A549 (cell line): Measurements from ENCODE around the gene GSE1. TPM values are rescaled to one million over a fixed set of nuclear protein-coding genes. Genes with fewer than 3 reads are reported as not detected.

Experiments
- ATAC-seq, 2 experiments: fragments of 200-7000 bp in 1 of 2; fragments of >200 bp in 1 of 2; cut with Nextera tagmentation in 1 of 2; cut with Tn5 transposase in 1 of 2; 3 replicates each; pipeline versions ENCODE4 v1.8.0 to v1.9.1; 2018 to 2020; ENCODE audit warnings: mild to moderate bottlenecking in 1 of 2, moderate library complexity in 1 of 2
- CTCF ChIA-PET: fragments of 300-600 bp; sonication (Branson Sonifier 250); formaldehyde crosslinking; extraction: SDS; loops from one replicate; lab custom pipeline; 2021; ENCODE audit warnings: antibody characterized with exemption, inconsistent platforms; lab: Yijun Ruan, JAX
- POLR2A ChIA-PET: fragments of 350-600 bp; formaldehyde crosslinking; extraction: SDS; loops from one replicate; lab custom pipeline; 2021; ENCODE audit warnings: antibody characterized with exemption, inconsistent platforms; lab: Yijun Ruan, JAX
- DNase-seq, 2 experiments: peaks; one replicate each; pipeline versions ENCODE4 v3.0.0 to v3.0.0-alpha.2; 2011 to 2016; ENCODE audit warnings: low read depth in 1 of 2, low spot score in 1 of 2
- FAIRE-seq: peaks from 2 replicates; lab custom pipeline; 2011; peaks lifted over from hg19 to GRCh38; lab: Jason Lieb, UNC
- H3K27ac ChIP-seq, 2 experiments: fragments of >200 bp; sonication (Bioruptor Twin); formaldehyde crosslinking; 3 replicates each; pipeline ENCODE4 v1.5.1; 2016 to 2017
- H3K4me1 ChIP-seq: fragments of >200 bp; sonication (Bioruptor Twin); formaldehyde crosslinking; 3 replicates; pipeline ENCODE4 v1.6.1; 2016
- H3K4me2 ChIP-seq: fragments of >200 bp; sonication (Bioruptor Twin); formaldehyde crosslinking; 3 replicates; pipeline ENCODE4 v1.6.1; 2016
- H3K4me3 ChIP-seq: fragments of >200 bp; sonication (Bioruptor Twin); formaldehyde crosslinking; 3 replicates; pipeline ENCODE4 v1.5.1; 2016
- H3K9me3 ChIP-seq: fragments of >200 bp; sonication (Bioruptor Twin); formaldehyde crosslinking; 3 replicates; pipeline ENCODE4 v1.6.1; 2016
- BHLHE40 ChIP-seq: IDR thresholded peaks from 2 replicates; pipeline ENCODE4 v1.6.1; 2012; ENCODE audit warnings: low read depth, low read length, inconsistent platforms
- CBX8 ChIP-seq: fragments of 200-600 bp; sonication (generic); IDR thresholded peaks from 2 replicates; pipeline ENCODE4 v1.6.1; 2016
- CEBPB ChIP-seq, 2 experiments: fragments of >200 bp in 1 of 2; sonication (Bioruptor Twin) in 1 of 2; formaldehyde crosslinking in 1 of 2; IDR thresholded peaks; 2 replicates each; pipeline ENCODE4 v1.6.1; 2012 to 2016
- CHD2 ChIP-seq: fragments of 150-350 bp; IDR thresholded peaks from 2 replicates; pipeline ENCODE4 v1.6.1; 2014; ENCODE audit warnings: low read length; ENCODE audit not compliant: partially characterized antibody
- CHD4 ChIP-seq: fragments of 200-600 bp; sonication (generic); IDR thresholded peaks from 2 replicates; pipeline ENCODE4 v1.6.1; 2016; ENCODE audit warnings: antibody characterized with exemption, mild to moderate bottlenecking, borderline replicate concordance
- EHMT2 ChIP-seq: fragments of 200-600 bp; sonication (generic); IDR thresholded peaks from 2 replicates; pipeline ENCODE4 v1.6.1; 2016; ENCODE audit warnings: antibody characterized with exemption, low read depth, mild to moderate bottlenecking, moderate library complexity
- HDAC2 ChIP-seq: fragments of 200-600 bp; sonication (generic); IDR thresholded peaks from 2 replicates; pipeline ENCODE4 v1.6.1; 2016
- JUN ChIP-seq, 2 experiments: fragments of >200 bp; sonication (Bioruptor Twin); formaldehyde crosslinking; IDR thresholded peaks; 2 replicates in 1 of 2; 3 replicates in 1 of 2; pipeline ENCODE4 v1.6.1; 2016 to 2017
- KDM5A ChIP-seq: fragments of 200-600 bp; sonication (generic); IDR thresholded peaks from 2 replicates; pipeline ENCODE4 v1.6.1; 2016; ENCODE audit warnings: antibody characterized with exemption, mild to moderate bottlenecking
- NFE2L2 ChIP-seq: fragments of 150-350 bp; conservative IDR thresholded peaks from 2 replicates; pipeline ENCODE4 v1.6.1; 2014; ENCODE audit warnings: low read length
- NPAS2 ChIP-seq: fragments of 250-450 bp; sonication (Bioruptor Pico); IDR thresholded peaks from 2 replicates; pipeline ENCODE4 v1.8.0; 2022; ENCODE audit warnings: mild to moderate bottlenecking, moderate library complexity, borderline replicate concordance
- NR3C1 ChIP-seq: fragments of >200 bp; sonication (Bioruptor Twin); formaldehyde crosslinking; IDR thresholded peaks from 3 replicates; pipeline ENCODE4 v1.6.1; 2017
- POLR2A ChIP-seq: IDR thresholded peaks from 2 replicates; pipeline ENCODE4 v1.6.1; 2012; ENCODE audit warnings: mild to moderate bottlenecking, low read length
- POLR2AphosphoS2 ChIP-seq: conservative IDR thresholded peaks from 2 replicates; pipeline ENCODE4 v1.6.1; 2012; ENCODE audit warnings: low read length, improper control_type of control experiment, inconsistent platforms
- RNF2 ChIP-seq: fragments of 200-600 bp; sonication (generic); IDR thresholded peaks from 2 replicates; pipeline ENCODE4 v1.6.1; 2016; ENCODE audit warnings: low read depth, mild to moderate bottlenecking, antibody characterized with exemption, moderate library complexity, borderline replicate concordance
- SMC3 ChIP-seq: fragments of >200 bp; sonication (Bioruptor Twin); formaldehyde crosslinking; IDR thresholded peaks from 3 replicates; pipeline ENCODE4 v1.6.1; 2018; ENCODE audit warnings: inconsistent platforms
- SREBF2 ChIP-seq: fragments of 450-650 bp; IDR thresholded peaks from 2 replicates; pipeline ENCODE4 v1.6.1; 2014; ENCODE audit warnings: mild to moderate bottlenecking, moderate library complexity
- TP53 ChIP-seq: fragments of 250-450 bp; sonication (Bioruptor Pico); IDR thresholded peaks from 2 replicates; pipeline ENCODE4 v1.5.0; 2021; ENCODE audit warnings: mild to moderate bottlenecking, moderate library complexity
- ZNF302 ChIP-seq: fragments of 250-450 bp; sonication (Bioruptor Pico); IDR thresholded peaks from 2 replicates; pipeline ENCODE4 v1.9.0; 2021; ENCODE audit warnings: inconsistent platforms, mild to moderate bottlenecking, moderate library complexity
- WGBS: methylation state at CpG from one replicate; pipeline ENCODE4 v1.1.6; 2017; ENCODE audit errors: missing lambda C conversion rate; 5-methylcytosine and 5-hydroxymethylcytosine counted together
- polyA plus RNA-seq, 4 experiments: library from polyadenylated mRNA; depleted of rRNA in 3 of 4; stranded (reverse); fragments of >200 nt; fragmentation: RNase III in 1 of 4; extraction: RNeasy Plus Mini Kit Qiagen cat#74134 plus additional on column Dnase treatment in 1 of 4; gene quantifications; 2 replicates in 3 of 4; 3 replicates in 1 of 4; pipeline ENCODE4 v1.2.3, GENCODE V29; 2011 to 2017
- TF ChIP-seq, protein P1 (sequence below): IDR thresholded peaks from 2 replicates; pipeline ENCODE4 v1.6.1; 2012
- TF ChIP-seq, protein P2 (sequence below): fragments of >200 bp; sonication (Bioruptor Twin); formaldehyde crosslinking; IDR thresholded peaks from 2 replicates; pipeline ENCODE4 v1.6.1; 2016
- TF ChIP-seq, protein P3 (sequence below): fragments of 150-350 bp; IDR thresholded peaks from 2 replicates; pipeline ENCODE4 v1.6.1; 2014; ENCODE audit warnings: low read depth, mild to moderate bottlenecking, low read length
- TF ChIP-seq, protein P4 (sequence below): fragments of >200 bp; sonication (Bioruptor Twin); formaldehyde crosslinking; IDR thresholded peaks from 3 replicates; pipeline ENCODE4 v1.6.1; 2016
- TF ChIP-seq, protein P5 (sequence below): IDR thresholded peaks from 2 replicates; pipeline ENCODE4 v1.6.1; 2012
- TF ChIP-seq, protein P6 (sequence below): fragments of 250-450 bp; sonication (Bioruptor Pico); IDR thresholded peaks from 2 replicates; pipeline ENCODE4 v1.5.0; 2020; ENCODE audit warnings: low read depth, mild to moderate bottlenecking, moderate library complexity

The GSE1 gene
- polyA plus RNA-seq, 2 of the 4 experiments (the other 2 are of a cell fraction), result 20.7 to 24.3 TPM

DNA sequence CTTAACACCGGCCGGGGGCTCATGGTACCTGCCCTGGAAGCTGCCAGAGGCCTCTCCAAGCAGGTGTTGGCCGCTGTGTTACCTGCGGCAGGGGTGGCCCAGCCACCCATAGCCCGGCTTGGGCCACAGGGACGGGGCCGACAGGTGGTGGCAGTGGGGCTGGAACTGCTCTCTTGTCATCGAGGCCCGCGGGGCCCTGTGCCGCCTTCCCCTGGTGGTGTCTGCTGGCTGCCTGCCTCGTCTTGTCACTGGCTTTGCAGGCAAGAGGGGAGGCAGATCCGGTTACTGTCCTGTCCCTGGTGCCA lies 27.1 kb downstream of the GSE1 start:
- ChIA-PET POLR2A (no interaction called here), CTCF (interaction anchor here (1.8 to 6.9 kb wide), 2 partner anchors 9 to 24 kb away, joined by 7 to 50 read pairs; no protein-coding TSS in a partner anchor)
- WGBS, result 100% methylated on average over 4 of the region's 13 CpGs
- FAIRE-seq (no peak), ATAC-seq (no peak), DNase-seq (no peak)
- Histone ChIP-seq H3K4me2 (no peak overlapping the region), H3K27ac (no peak overlapping the region), H3K4me3 (no peak overlapping the region), H3K9me3 (no peaks in the 10 kb centered on the region), H3K4me1 (peaks cover 15% of the 10 kb centered on the region; the same call in 2 of the 3 replicates)
- TF ChIP-seq, protein P1, sequence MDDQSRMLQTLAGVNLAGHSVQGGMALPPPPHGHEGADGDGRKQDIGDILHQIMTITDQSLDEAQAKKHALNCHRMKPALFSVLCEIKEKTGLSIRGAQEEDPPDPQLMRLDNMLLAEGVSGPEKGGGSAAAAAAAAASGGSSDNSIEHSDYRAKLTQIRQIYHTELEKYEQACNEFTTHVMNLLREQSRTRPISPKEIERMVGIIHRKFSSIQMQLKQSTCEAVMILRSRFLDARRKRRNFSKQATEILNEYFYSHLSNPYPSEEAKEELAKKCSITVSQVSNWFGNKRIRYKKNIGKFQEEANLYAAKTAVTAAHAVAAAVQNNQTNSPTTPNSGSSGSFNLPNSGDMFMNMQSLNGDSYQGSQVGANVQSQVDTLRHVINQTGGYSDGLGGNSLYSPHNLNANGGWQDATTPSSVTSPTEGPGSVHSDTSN, result no peak
- TF ChIP-seq, protein P2, sequence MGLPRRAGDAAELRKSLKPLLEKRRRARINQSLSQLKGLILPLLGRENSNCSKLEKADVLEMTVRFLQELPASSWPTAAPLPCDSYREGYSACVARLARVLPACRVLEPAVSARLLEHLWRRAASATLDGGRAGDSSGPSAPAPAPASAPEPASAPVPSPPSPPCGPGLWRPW, result no peak
- no peak for TF ChIP-seq KDM5A

DNA sequence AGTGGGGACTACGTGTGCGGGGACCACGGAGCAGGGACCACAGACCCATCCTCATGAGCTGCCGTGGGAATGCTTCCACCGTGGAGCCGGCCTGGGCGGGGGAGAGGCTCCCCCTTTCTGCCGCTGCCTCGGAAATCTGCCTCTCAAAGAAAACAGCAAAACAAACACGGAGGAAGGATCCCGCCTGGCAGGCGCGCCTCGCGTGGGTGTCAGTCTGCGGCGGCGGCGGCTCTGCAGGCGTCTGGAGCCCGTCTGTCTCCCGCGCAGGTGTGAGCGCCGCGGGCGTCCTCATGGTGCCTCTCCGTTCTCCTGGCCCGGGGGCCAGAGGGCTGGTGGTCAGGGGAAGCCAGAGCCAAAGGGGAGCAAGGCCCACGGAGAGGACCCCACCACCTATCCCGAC lies 27.5 kb downstream of the GSE1 start:
- ChIA-PET POLR2A (no interaction called here), CTCF (interaction anchor here (0.9 to 6.9 kb wide), 5 partner anchors 9 to 30 kb away, joined by 3 to 50 read pairs (median 7); no protein-coding TSS in a partner anchor)
- no peak overlapping the region for H3K4me2 ChIP-seq
- H3K9me3 ChIP-seq, result no peaks in the 10 kb centered on the region
- FAIRE-seq, result no peak
- no peak overlapping the region for H3K27ac ChIP-seq
- peaks cover 15% of the 10 kb centered on the region; the same call in 2 of the 3 replicates for H3K4me1 ChIP-seq
- DNase-seq, result no peak
- no peak for TF ChIP-seq POLR2A
- H3K4me3 ChIP-seq, result no peak overlapping the region
- no peak for ATAC-seq
- 91% methylated on average over 29 of the region's 31 CpGs for WGBS

DNA sequence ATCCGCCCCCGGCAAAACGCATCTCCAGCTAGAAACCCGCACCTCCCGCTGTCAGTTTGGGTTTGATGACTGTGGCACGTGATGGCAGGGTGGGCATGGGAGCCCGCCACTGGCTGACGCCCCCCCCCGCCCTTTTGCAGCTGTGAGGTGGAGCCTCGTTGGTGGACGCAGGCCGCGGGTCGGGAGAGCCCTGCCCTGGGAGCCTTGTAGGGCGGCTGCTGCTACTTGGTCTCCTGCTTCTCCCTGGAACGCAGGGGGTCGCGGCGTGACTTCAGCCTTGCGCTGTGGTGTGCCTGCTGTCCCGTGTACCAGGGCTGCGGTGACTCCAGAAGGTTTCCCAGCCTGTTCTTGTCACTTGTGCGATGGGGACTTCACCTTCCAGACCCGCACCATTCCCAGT lies 28.2 kb downstream of the GSE1 start:
- POLR2A ChIA-PET, result no interaction called here
- Histone ChIP-seq H3K27ac (no peak overlapping the region), H3K4me2 (no peak overlapping the region), H3K9me3 (no peaks in the 10 kb centered on the region), H3K4me3 (no peak overlapping the region)
- FAIRE-seq (no peak), ATAC-seq (no peak), DNase-seq (no peak)
- TF ChIP-seq CBX8 (no peak), POLR2AphosphoS2 (no peak), CHD2 (no peak), JUN (IDR thresholded peaks at IDR 0.05) (no peak), ZNF302 (no peak), SREBF2 (no peak), BHLHE40 (no peak), NPAS2 (CRISPR knock-in tag) (no peak)
- TF ChIP-seq, protein P3, sequence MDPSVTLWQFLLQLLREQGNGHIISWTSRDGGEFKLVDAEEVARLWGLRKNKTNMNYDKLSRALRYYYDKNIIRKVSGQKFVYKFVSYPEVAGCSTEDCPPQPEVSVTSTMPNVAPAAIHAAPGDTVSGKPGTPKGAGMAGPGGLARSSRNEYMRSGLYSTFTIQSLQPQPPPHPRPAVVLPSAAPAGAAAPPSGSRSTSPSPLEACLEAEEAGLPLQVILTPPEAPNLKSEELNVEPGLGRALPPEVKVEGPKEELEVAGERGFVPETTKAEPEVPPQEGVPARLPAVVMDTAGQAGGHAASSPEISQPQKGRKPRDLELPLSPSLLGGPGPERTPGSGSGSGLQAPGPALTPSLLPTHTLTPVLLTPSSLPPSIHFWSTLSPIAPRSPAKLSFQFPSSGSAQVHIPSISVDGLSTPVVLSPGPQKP, result no peak
- TF ChIP-seq, protein P4, sequence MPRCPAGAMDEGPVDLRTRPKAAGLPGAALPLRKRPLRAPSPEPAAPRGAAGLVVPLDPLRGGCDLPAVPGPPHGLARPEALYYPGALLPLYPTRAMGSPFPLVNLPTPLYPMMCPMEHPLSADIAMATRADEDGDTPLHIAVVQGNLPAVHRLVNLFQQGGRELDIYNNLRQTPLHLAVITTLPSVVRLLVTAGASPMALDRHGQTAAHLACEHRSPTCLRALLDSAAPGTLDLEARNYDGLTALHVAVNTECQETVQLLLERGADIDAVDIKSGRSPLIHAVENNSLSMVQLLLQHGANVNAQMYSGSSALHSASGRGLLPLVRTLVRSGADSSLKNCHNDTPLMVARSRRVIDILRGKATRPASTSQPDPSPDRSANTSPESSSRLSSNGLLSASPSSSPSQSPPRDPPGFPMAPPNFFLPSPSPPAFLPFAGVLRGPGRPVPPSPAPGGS, result no peak
- TF ChIP-seq, all 56 proteins: peak for 0
- CTCF ChIA-PET, result interaction anchor here (0.6 to 4.5 kb wide), 7 partner anchors 9 to 676 kb away, joined by 3 to 19 read pairs (median 3); no protein-coding TSS in a partner anchor
- 85% methylated on average over 11 of the region's 24 CpGs for WGBS
- H3K4me1 ChIP-seq, result peaks cover 15% of the 10 kb centered on the region; the same call in 2 of the 3 replicates

DNA sequence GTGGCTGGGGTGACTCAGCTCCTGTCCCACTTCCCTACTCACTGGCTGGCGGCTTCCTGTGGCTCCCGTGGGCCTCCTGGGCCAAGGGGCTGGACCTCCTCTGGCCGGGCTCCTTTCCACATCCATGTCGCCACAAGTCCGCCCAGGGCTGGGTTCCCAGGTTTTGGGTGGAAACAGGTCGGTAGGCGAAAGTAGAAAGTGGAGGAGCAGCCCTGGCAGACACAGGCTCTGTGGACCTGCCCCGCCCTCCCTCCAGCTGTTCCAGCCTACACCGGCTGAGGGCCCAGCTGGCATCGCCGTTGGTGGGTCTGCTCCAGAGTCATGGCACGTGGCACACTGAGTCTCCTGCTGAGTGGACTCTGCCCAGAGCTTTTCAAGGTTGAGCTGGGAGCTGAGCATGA lies 28.7 kb downstream of the GSE1 start:
- no peak overlapping the region for H3K4me3 ChIP-seq
- 83% methylated on average over 9 of the region's 12 CpGs for WGBS
- POLR2A ChIA-PET, result no interaction called here
- peak in 1 of 2 experiments; percentile 33; a peak in 3 of 6 replicates for ATAC-seq
- H3K9me3 ChIP-seq, result no peaks in the 10 kb centered on the region
- no peak for FAIRE-seq
- no peak overlapping the region for H3K4me2 ChIP-seq
- peak in 1 of 2 experiments; percentile 35 for DNase-seq
- H3K27ac ChIP-seq, result no peak overlapping the region
- CTCF ChIA-PET, result interaction anchor here (0.6 to 4.5 kb wide), 6 partner anchors 9 to 675 kb away, joined by 3 to 19 read pairs (median 4); no protein-coding TSS in a partner anchor
- peaks cover 15% of the 10 kb centered on the region; the same call in 2 of the 3 replicates for H3K4me1 ChIP-seq
- TF ChIP-seq EHMT2, result no peak
- TF ChIP-seq, protein P5, sequence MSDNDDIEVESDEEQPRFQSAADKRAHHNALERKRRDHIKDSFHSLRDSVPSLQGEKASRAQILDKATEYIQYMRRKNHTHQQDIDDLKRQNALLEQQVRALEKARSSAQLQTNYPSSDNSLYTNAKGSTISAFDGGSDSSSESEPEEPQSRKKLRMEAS, result no peak
- TF ChIP-seq NFE2L2, result no peak
- TF ChIP-seq, protein P1, result no peak
- TF ChIP-seq, protein P3, result no peak
- no peak for TF ChIP-seq BHLHE40
- no peak for TF ChIP-seq CEBPB (IDR thresholded peaks at IDR 0.05)
- TF ChIP-seq TP53 (CRISPR knock-in tag), result no peak
- no peak for TF ChIP-seq NR3C1
- TF ChIP-seq HDAC2, result no peak
- TF ChIP-seq CHD4, result no peak
- TF ChIP-seq POLR2A, result no peak
- TF ChIP-seq, protein P6, sequence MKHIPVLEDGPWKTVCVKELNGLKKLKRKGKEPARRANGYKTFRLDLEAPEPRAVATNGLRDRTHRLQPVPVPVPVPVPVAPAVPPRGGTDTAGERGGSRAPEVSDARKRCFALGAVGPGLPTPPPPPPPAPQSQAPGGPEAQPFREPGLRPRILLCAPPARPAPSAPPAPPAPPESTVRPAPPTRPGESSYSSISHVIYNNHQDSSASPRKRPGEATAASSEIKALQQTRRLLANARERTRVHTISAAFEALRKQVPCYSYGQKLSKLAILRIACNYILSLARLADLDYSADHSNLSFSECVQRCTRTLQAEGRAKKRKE, result no peak
- TF ChIP-seq SMC3, result no peak
- TF ChIP-seq RNF2, result no peak
